Testis (tissue), 5 donors: ENCODE results near the gene RPRD2. TPM values are rescaled to one million over a fixed set of nuclear protein-coding genes. Genes with fewer than 3 reads are reported as not detected.
"Not testable (repeated sequence)": the region's sequence is repeated elsewhere in the genome, so short reads cannot be mapped to it uniquely, and the experiment has no call there.

ENCODE experiments used
- DNase-seq: peaks from one replicate; pipeline ENCODE4 v3.0.0-alpha.2; 2019
- H3K27ac ChIP-seq, 2 donors: fragments of 200-600 bp; sonication (generic); one replicate each; pipeline ENCODE4 v1.5.1; 2019
- H3K27me3 ChIP-seq: fragments of 200-600 bp; sonication (generic); one replicate; pipeline ENCODE4 v1.5.1; 2019
- H3K36me3 ChIP-seq: fragments of 200-600 bp; sonication (generic); one replicate; pipeline ENCODE4 v1.5.1; 2017; ENCODE audit warnings: low read depth; ENCODE audit errors: missing control alignments
- H3K4me1 ChIP-seq: fragments of 200-600 bp; sonication (generic); one replicate; pipeline ENCODE4 v1.5.1; 2019
- H3K4me3 ChIP-seq, 2 donors: fragments of 200-600 bp; sonication (generic); one replicate each; pipeline ENCODE4 v1.5.1; 2017 to 2019
- H3K9me3 ChIP-seq: fragments of 200-600 bp; sonication (generic); one replicate; pipeline ENCODE4 v1.5.1; 2017
- POLR2A ChIP-seq: fragments of 450-650 bp; IDR thresholded peaks from one replicate; pipeline ENCODE4 v1.6.1; 2017; ENCODE audit warnings: antibody characterized with exemption, mild to moderate bottlenecking, moderate library complexity
- WGBS, 2 donors: methylation state at CpG; one replicate each; pipeline ENCODE4 v1.1.5; 2018; 5-methylcytosine and 5-hydroxymethylcytosine counted together
- intact Hi-C: fragments of 100-400 bp; cut with DNase I; formaldehyde crosslinking; loops from one replicate; pipeline ENCODE4 v1.15.1; 2023; ENCODE audit warnings: low total_unique reads
- long read RNA-seq, 2 donors: transcript quantifications; one replicate each; lab custom pipeline, GENCODE V29; 2026
- polyA plus RNA-seq: library from polyadenylated mRNA; stranded (reverse); fragments of 350-450 nt; fragmentation: Illumina TruSeq; extraction: RNeasy Lipid Tissue Mini Kit (QIAGEN cat#74804); gene quantifications from one replicate; pipeline ENCODE4 v1.2.3, GENCODE V29; 2014; ENCODE audit warnings: low read depth, low replicate concordance; ENCODE audit not compliant: insufficient read depth
- total RNA-seq, 2 donors: library from RNA; depleted of rRNA; stranded (reverse); fragments of >200 nt; gene quantifications; one replicate each; pipeline ENCODE4 v1.2.3, GENCODE V29; 2016
- TF ChIP-seq, protein P1 (sequence below), 3 experiments: fragments of 450-650 bp in 2 of 3; fragments of 200-600 bp in 1 of 3; sonication (generic) in 1 of 3; IDR thresholded peaks; one replicate each; pipeline ENCODE4 v1.5.1; 2016 to 2019; ENCODE audit warnings: antibody characterized with exemption in 3 of 3, mild to moderate bottlenecking in 2 of 3, moderate library complexity in 1 of 3

The RPRD2 gene
- total RNA-seq (10 to 100 TPM; 32.1 to 36.3 TPM), polyA plus RNA-seq (38.9 TPM)
- long read RNA-seq, donor 1, full-length matches to known transcripts, result 8 of 8 reads
- long read RNA-seq, donor 1, partial matches to known transcripts, result 0 of 8 reads
- long read RNA-seq, donor 1, other reads (novel, unspliced or antisense), result 0 of 8 reads
- long read RNA-seq, donor 2, full-length matches to known transcripts, result 2 of 2 reads
- long read RNA-seq, donor 2, partial matches to known transcripts, result 0 of 2 reads
- long read RNA-seq, donor 2, other reads (novel, unspliced or antisense), result 0 of 2 reads

DNA sequence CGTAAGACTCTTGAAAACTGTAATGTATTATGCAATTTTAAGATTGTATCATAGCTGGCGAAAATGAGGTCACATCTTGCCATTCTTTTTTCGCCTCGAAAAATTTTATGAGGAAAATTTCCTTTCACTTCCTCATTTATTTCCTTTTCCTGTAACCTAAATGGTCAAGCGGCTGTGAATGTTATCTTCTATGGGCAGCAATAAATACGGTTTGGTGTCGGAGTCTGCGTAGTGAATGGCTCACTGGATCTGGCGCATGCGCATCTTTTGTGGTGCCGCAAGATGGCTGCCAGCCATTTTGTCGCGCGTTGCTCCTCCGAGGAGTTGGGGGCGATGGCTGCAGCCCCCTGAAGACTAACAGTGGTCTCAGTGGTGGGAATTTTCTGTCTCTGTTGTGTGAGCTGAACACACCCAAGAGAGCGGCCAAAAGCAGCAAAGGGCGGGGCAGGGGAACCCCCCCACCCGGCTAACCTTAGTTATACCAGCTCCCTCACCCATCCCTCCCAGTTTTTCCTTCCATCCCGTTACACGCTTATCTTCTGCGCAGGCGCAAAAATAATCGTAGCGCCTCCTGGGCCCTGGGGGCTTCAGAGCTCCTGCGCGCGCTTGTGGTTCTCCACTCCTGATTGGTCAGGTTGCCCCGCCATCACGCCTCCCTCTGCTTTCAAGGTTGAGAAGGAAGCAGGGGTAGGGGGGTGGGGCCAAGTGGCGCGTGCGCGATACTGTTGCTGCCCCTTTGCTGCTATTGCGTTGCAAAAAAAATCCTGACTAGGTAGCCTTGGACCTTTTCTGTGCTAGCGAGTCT, at the start of gene RPRD2:
Gene RPRD2, plus strand, starts transcription at position 722 of the 805 bp plus-strand sequence. CDS start 568 bp downstream, outside the sequence.
- DNase-seq, result peak; percentile 100
- Histone ChIP-seq H3K27ac (peak within 1 kb of the TSS; percentile 83 to 92), H3K36me3 (no peaks in the 10 kb centered on the region), H3K9me3 (no peaks in the 10 kb centered on the region), H3K4me1 (no peaks in the 10 kb centered on the region), H3K27me3 (no peaks in the 10 kb centered on the region), H3K4me3 (peak within 1 kb of the TSS; percentile 74 to 77)
- WGBS, 2 donors, result 1% methylated on average over 34 to 36 of the region's 36 CpGs
- intact Hi-C loops, result no loop called here
- TF ChIP-seq POLR2A, result peak; percentile 77
- TF ChIP-seq, protein P1, sequence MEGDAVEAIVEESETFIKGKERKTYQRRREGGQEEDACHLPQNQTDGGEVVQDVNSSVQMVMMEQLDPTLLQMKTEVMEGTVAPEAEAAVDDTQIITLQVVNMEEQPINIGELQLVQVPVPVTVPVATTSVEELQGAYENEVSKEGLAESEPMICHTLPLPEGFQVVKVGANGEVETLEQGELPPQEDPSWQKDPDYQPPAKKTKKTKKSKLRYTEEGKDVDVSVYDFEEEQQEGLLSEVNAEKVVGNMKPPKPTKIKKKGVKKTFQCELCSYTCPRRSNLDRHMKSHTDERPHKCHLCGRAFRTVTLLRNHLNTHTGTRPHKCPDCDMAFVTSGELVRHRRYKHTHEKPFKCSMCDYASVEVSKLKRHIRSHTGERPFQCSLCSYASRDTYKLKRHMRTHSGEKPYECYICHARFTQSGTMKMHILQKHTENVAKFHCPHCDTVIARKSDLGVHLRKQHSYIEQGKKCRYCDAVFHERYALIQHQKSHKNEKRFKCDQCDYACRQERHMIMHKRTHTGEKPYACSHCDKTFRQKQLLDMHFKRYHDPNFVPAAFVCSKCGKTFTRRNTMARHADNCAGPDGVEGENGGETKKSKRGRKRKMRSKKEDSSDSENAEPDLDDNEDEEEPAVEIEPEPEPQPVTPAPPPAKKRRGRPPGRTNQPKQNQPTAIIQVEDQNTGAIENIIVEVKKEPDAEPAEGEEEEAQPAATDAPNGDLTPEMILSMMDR (IDR thresholded peaks at IDR 0.05), result no peak

DNA sequence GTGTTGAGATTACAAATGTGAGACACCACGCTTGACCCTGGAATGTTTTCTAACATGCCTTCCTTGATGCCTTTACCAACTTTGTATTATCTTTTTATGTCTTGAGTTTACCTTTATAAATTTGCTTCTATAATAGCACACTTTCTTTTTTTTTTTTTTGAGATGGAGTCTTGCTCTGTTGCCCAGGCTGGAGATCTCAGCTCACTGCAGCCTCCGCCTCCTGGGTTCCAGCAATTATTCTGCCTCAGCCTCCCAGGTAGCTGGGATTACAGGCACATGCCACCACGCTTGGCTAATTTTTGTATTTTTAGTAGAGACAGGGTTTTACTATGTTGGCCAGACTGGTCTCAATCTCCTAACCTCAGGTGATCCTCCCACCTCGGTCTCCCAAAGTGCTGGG, 49.3 kb upstream of the RPRD2 start:
- H3K27ac ChIP-seq, DNase-seq, H3K4me1 ChIP-seq, H3K9me3 ChIP-seq, H3K4me3 ChIP-seq, intact Hi-C loops, H3K27me3 ChIP-seq, H3K36me3 ChIP-seq: not testable (repeated sequence)
- 84 to 93% methylated on average over 4 of the region's 4 CpGs for WGBS, 2 donors

DNA sequence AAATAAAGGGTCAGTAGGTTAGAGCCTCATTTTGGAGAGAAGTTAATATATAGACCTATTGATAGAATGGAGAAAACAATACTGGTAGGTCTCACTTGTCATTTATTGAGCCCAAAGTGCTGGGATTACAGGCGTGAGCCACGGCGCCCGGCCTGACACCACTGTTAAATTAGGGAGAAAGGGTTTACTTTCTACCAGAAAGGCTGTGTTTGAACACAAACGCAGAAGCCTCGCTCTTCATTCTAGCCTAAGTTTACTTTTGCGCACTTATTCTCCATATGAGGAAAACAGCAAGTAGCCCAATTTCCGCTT, 43.3 kb upstream of the RPRD2 start:
- Histone ChIP-seq H3K27ac (peak overlapping the region; percentile 80 to 91), H3K27me3 (no peaks in the 10 kb centered on the region), H3K4me1 (peaks cover 7% of the 10 kb centered on the region), H3K36me3 (no peaks in the 10 kb centered on the region), H3K9me3 (no peaks in the 10 kb centered on the region), H3K4me3 (peak overlapping the region; percentile 95 to 98)
- 46 to 70% methylated on average over 8 of the region's 8 CpGs for WGBS, 2 donors
- no peak for TF ChIP-seq POLR2A
- TF ChIP-seq, protein P1 (IDR thresholded peaks at IDR 0.05), result no peak
- intact Hi-C loops, result no loop called here
- DNase-seq, result no peak

DNA sequence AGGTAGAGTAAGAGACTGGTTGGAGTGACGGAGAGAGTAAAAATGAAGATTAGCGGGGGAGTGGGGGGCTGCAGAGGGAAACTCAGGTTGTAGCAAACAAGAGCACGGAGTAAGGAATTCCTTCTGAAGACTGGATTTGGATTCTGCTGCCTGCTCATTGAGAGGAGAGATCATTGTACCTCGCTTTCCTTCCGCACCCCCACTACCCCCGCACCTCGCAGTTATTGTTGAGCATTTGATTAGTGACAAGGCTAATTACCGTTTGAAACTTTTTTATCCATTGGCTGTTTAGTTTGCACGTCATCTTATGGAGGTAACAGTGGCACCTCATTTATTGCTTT, 42.2 kb upstream of the RPRD2 start:
- no peak for DNase-seq
- H3K4me3 ChIP-seq, result peak overlapping the region; percentile 95 to 98
- no peaks in the 10 kb centered on the region for H3K36me3 ChIP-seq
- WGBS, 2 donors, result 0 to 2% methylated on average over 9 of the region's 9 CpGs
- intact Hi-C loops, result no loop called here
- H3K4me1 ChIP-seq, result peaks cover 7% of the 10 kb centered on the region
- H3K9me3 ChIP-seq, result no peaks in the 10 kb centered on the region
- H3K27ac ChIP-seq, result peak overlapping the region; percentile 80 to 91
- TF ChIP-seq, protein P1 (IDR thresholded peaks at IDR 0.05), result no peak
- no peak for TF ChIP-seq POLR2A
- H3K27me3 ChIP-seq, result no peaks in the 10 kb centered on the region

DNA sequence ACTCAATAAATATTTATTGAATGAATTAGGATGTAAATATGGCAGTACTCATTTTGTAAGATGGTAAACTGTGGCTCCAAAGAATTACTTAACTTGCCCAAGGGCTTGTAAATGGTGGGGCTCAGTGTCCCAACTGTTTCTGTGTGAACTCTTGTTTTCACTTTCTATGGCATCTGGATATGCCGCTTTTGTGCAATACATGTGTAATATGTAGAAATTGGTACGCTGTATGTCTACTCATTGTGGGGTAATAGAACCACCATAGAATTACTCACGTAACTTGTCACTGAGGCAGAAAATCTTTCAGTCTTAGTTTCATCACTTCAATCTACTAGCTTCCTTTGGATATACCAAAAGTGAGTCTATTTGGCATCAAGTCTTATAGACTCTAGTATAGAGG, 41.6 kb upstream of the RPRD2 start:
- no peaks in the 10 kb centered on the region for H3K27me3 ChIP-seq
- no peak for DNase-seq
- H3K27ac ChIP-seq, result peak overlapping the region in 1 of 2 donors; percentile 80
- peak overlapping the region; percentile 95 to 98 for H3K4me3 ChIP-seq
- WGBS, 2 donors, result 60 to 63% methylated on average over 3 of the region's 3 CpGs
- H3K9me3 ChIP-seq, result no peaks in the 10 kb centered on the region
- H3K4me1 ChIP-seq, result peaks cover 7% of the 10 kb centered on the region
- no peaks in the 10 kb centered on the region for H3K36me3 ChIP-seq
- TF ChIP-seq, protein P1 (IDR thresholded peaks at IDR 0.05), result no peak
- intact Hi-C loops, result no loop called here
